Peyer's patch (tissue), 4 donors: ENCODE results near the gene RYR1. TPM values are rescaled to one million over a fixed set of nuclear protein-coding genes. Genes with fewer than 3 reads are reported as not detected.

Experiments
- DNase-seq, 3 donors: peaks; one replicate each; pipeline ENCODE4 v3.0.0-alpha.2; 2017 to 2019
- H3K27ac ChIP-seq, 4 donors: fragments of 200-600 bp; sonication (generic); one replicate each; pipeline ENCODE4 v1.5.1; 2016 to 2019
- H3K27me3 ChIP-seq, 2 donors: fragments of 200-600 bp; sonication (generic); one replicate each; pipeline ENCODE4 v1.5.1; 2019
- H3K36me3 ChIP-seq, 3 donors: fragments of 200-600 bp; sonication (generic); one replicate each; pipeline ENCODE4 v1.5.1; 2016 to 2019
- H3K4me1 ChIP-seq, 4 donors: fragments of 200-600 bp; sonication (generic); one replicate each; pipeline ENCODE4 v1.5.1; 2016 to 2019
- H3K4me3 ChIP-seq, 4 donors: fragments of 200-600 bp; sonication (generic); 1 replicate in 3 of 4; 2 replicates in 1 of 4; pipeline ENCODE4 v1.5.1; 2016 to 2019; ENCODE audit warnings: mild to moderate bottlenecking in 1 of 4
- H3K9me3 ChIP-seq, 4 donors: fragments of 200-600 bp; sonication (generic); one replicate each; pipeline ENCODE4 v1.5.1; 2016 to 2019; ENCODE audit warnings: mild to moderate bottlenecking in 1 of 4
- POLR2A ChIP-seq, 2 donors: fragments of 450-650 bp; IDR thresholded peaks; one replicate each; pipeline ENCODE4 v1.5.1; 2017; ENCODE audit warnings: antibody characterized with exemption in 2 of 2, mild to moderate bottlenecking in 2 of 2, moderate library complexity in 2 of 2
- total RNA-seq, 4 donors: library from RNA; depleted of rRNA; stranded (reverse); fragments of >200 nt; gene quantifications; one replicate each; pipeline ENCODE4 v1.1.0, GENCODE V29; 2016
- TF ChIP-seq, protein P1 (sequence below), 6 experiments: fragments of 450-650 bp in 4 of 6; fragments of 200-600 bp in 2 of 6; sonication (generic) in 1 of 6; IDR thresholded peaks; one replicate each; pipeline ENCODE4 v1.5.1; 2017 to 2019; ENCODE audit warnings: antibody characterized with exemption in 6 of 6, mild to moderate bottlenecking in 3 of 6, moderate library complexity in 1 of 6

Gene RYR1
- total RNA-seq, 4 donors from 2014 or later = 0.35 to 4.6 (median 3.4) TPM

DNA sequence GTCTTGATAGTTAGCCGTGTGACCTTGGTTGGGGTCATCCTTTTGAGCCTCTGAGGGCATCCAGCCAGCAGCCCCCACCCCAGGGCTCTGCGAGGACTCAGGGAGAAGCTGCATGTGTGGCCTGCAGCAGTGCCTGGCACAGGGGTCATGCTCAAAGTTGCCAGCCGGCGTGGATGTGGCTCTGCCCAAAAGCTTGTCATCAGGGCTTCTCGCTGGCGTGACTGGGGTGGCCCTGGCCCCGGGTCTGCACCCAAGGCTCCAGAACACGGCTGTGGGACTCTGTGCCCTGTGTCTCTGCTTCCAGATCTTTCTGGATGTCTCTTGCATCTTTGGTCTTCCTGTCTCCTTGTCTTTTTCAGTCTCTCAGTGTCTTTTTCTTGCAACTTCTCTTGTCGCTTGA lies 90.9 kb downstream of the RYR1 start:
- Histone ChIP-seq H3K27ac (no peak overlapping the region), H3K4me1 (no peaks in the 10 kb centered on the region), H3K9me3 (no peaks in the 10 kb centered on the region), H3K4me3 (no peak overlapping the region), H3K36me3 (no peaks in the 10 kb centered on the region), H3K27me3 (no peaks in the 10 kb centered on the region)
- DNase-seq = no peak
- TF ChIP-seq, protein P1, sequence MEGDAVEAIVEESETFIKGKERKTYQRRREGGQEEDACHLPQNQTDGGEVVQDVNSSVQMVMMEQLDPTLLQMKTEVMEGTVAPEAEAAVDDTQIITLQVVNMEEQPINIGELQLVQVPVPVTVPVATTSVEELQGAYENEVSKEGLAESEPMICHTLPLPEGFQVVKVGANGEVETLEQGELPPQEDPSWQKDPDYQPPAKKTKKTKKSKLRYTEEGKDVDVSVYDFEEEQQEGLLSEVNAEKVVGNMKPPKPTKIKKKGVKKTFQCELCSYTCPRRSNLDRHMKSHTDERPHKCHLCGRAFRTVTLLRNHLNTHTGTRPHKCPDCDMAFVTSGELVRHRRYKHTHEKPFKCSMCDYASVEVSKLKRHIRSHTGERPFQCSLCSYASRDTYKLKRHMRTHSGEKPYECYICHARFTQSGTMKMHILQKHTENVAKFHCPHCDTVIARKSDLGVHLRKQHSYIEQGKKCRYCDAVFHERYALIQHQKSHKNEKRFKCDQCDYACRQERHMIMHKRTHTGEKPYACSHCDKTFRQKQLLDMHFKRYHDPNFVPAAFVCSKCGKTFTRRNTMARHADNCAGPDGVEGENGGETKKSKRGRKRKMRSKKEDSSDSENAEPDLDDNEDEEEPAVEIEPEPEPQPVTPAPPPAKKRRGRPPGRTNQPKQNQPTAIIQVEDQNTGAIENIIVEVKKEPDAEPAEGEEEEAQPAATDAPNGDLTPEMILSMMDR (IDR thresholded peaks at IDR 0.05) = no peak
- TF ChIP-seq POLR2A (IDR thresholded peaks at IDR 0.05) = no peak

DNA sequence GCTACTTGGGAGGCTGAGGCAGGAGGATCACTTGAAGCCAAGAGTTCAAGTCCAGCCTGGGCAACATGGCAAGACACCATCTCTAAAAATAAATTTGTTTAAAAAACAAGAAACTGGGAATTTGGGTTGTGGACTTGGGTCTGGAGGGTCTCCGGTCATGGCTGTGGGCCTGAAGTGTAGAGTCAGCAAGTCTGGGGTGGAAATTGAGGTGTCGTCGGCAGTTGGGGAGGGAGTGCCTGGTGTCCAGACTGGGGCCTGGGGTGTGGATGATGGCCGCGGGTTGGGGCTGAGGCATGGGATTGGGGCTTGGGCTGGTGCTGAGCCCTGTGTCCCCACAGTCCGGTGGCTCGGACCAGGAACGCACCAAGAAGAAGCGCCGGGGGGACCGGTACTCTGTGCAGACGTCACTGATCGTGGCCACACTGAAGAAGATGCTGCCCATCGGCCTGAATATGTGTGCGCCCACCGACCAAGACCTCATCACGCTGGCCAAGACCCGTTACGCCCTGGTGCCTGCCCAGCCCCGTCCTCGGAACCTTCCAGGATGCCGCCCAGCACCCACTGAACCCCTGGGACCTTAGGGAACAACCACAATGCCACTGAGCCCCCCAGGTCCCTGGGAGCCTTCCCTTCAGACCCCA lies 91.6 kb downstream of the RYR1 start:
- H3K9me3 ChIP-seq = no peaks in the 10 kb centered on the region
- H3K36me3 ChIP-seq = no peaks in the 10 kb centered on the region
- no peak overlapping the region for H3K27ac ChIP-seq
- DNase-seq = no peak
- TF ChIP-seq, protein P1 (IDR thresholded peaks at IDR 0.05) = no peak
- no peak for TF ChIP-seq POLR2A (IDR thresholded peaks at IDR 0.05)
- no peaks in the 10 kb centered on the region for H3K27me3 ChIP-seq
- H3K4me1 ChIP-seq = no peaks in the 10 kb centered on the region
- no peak overlapping the region for H3K4me3 ChIP-seq

DNA sequence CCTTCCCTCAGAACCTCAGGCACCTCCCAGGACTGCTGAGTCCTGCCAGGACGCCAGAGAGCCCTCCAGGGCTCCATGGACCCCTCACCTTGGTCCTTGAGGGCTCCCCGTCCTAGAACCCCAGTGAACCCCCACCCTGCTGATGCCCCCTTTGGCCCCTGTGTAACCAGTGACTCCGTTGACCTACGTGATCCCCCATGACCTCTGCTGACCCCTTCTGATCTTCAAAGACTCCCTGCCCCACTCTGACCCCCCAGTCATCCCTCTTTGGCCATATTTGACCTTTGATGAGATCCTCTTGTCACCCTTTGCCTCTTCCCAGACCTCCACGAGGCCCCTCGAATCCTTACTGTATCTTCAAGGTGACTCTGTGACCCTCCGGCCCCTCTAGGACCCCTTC lies 92.9 kb downstream of the RYR1 start:
- Histone ChIP-seq H3K36me3 (no peaks in the 10 kb centered on the region), H3K4me3 (no peak overlapping the region), H3K27me3 (no peaks in the 10 kb centered on the region), H3K4me1 (no peaks in the 10 kb centered on the region), H3K27ac (no peak overlapping the region), H3K9me3 (no peaks in the 10 kb centered on the region)
- DNase-seq = no peak
- TF ChIP-seq, protein P1 (IDR thresholded peaks at IDR 0.05) = no peak
- no peak for TF ChIP-seq POLR2A (IDR thresholded peaks at IDR 0.05)

DNA sequence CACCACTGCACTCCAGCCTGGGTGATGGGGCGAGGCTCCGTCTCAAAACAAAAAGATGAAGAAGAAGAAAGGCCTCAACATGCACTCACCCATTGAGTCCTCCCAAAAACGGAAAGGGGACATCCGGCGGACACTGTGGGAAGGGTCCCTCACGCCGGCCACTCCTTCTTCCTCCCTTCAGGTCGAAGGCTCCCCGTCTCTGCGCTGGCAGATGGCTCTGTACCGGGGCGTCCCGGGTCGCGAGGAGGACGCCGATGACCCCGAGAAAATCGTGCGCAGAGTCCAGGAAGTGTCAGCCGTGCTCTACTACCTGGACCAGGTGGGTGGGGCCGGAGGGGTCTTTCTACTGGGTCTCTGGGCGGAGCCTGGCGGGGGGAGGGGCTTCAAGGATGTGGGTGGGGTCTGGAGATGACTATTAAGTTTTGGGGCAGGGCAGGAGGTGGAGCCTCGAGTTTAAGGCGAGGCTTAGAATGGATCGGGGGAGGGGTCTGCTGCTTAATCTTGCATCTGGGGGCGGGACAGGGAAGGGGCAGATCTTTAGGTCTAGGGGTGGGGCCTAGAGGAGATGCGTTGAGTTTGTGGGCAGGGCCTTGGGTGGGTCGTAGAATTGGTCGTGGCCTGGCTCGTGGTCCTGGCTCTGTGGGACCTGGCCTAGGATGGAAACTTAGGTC lies 94.1 kb downstream of the RYR1 start:
- H3K4me1 ChIP-seq = no peaks in the 10 kb centered on the region
- no peak overlapping the region for H3K27ac ChIP-seq

DNA sequence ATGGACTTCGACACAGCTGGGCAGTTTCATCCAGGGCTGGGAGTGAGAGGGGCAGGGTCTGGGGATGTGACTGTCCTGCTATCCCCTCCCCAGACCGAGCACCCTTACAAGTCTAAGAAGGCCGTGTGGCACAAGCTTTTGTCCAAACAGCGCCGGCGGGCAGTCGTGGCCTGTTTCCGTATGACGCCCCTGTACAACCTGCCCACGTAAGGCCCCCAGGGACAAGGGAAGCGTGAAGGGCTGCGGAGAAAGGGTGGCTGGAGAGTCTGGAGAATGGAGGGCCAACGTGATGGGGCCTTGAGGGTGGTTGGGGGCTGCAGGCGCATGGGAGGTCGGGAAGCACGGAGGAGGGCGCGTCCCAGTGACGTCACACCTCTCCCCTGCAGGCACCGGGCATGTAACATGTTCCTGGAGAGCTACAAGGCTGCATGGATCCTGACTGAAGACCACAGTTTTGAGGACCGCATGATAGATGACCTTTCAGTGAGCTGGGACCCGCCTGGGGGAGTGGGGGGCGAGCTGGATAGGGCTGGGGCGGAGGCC lies 94.8 kb downstream of the RYR1 start:
- Histone ChIP-seq H3K36me3 (no peaks in the 10 kb centered on the region), H3K4me1 (no peaks in the 10 kb centered on the region), H3K9me3 (no peaks in the 10 kb centered on the region), H3K27me3 (no peaks in the 10 kb centered on the region), H3K4me3 (no peak overlapping the region), H3K27ac (no peak overlapping the region)
- TF ChIP-seq, protein P1 (IDR thresholded peaks at IDR 0.05) = no peak
- TF ChIP-seq POLR2A (IDR thresholded peaks at IDR 0.05) = no peak
- DNase-seq = no peak

More for the DNA sequence above, 94.1 kb downstream of the RYR1 start:
- no peaks in the 10 kb centered on the region for H3K9me3 ChIP-seq
- no peak for TF ChIP-seq POLR2A (IDR thresholded peaks at IDR 0.05)
- TF ChIP-seq, protein P1 (IDR thresholded peaks at IDR 0.05) = no peak
- no peaks in the 10 kb centered on the region for H3K27me3 ChIP-seq
- no peak overlapping the region for H3K4me3 ChIP-seq
- H3K36me3 ChIP-seq = no peaks in the 10 kb centered on the region
- DNase-seq = no peak
